Brain microvascular endothelial cell (primary cell): ENCODE measurements around the gene SLC38A7.

Experiments used
- DNase-seq: peaks from one replicate; pipeline ENCODE4 v3.0.0-alpha.2; 2020
- H3K27ac ChIP-seq: fragments of 250-450 bp; sonication (Bioruptor Pico); 2 replicates; pipeline ENCODE4 v1.5.1; 2020; ENCODE audit warnings: mild to moderate bottlenecking, moderate library complexity
- H3K27me3 ChIP-seq: fragments of 250-450 bp; sonication (Bioruptor Pico); replicated peaks from 2 replicates; pipeline ENCODE4 v1.5.1; 2020; ENCODE audit warnings: mild to moderate bottlenecking
- H3K36me3 ChIP-seq: fragments of 250-450 bp; sonication (Bioruptor Pico); replicated peaks from 2 replicates; pipeline ENCODE4 v1.5.1; 2020; ENCODE audit warnings: mild to moderate bottlenecking
- H3K4me3 ChIP-seq: 2 replicates; pipeline ENCODE4 v1.5.1; 2011; ENCODE audit warnings: low read depth, mild to moderate bottlenecking, control low read depth, low read length, moderate library complexity
- in situ Hi-C: cut with HindIII; loops from 2 replicates; pipeline ENCODE4 v1.10.0; 2017; ENCODE audit warnings: low sequenced_read_pairs, low pct_ligation_motif_present
- TF ChIP-seq, protein P1 (sequence below): IDR thresholded peaks from 2 replicates; pipeline ENCODE4 v1.5.1; 2011; ENCODE audit warnings: low read depth, mild to moderate bottlenecking, moderate library complexity, low read length, control low read depth, inconsistent platforms; ENCODE audit errors: missing control alignments

The SLC38A7 gene

DNA sequence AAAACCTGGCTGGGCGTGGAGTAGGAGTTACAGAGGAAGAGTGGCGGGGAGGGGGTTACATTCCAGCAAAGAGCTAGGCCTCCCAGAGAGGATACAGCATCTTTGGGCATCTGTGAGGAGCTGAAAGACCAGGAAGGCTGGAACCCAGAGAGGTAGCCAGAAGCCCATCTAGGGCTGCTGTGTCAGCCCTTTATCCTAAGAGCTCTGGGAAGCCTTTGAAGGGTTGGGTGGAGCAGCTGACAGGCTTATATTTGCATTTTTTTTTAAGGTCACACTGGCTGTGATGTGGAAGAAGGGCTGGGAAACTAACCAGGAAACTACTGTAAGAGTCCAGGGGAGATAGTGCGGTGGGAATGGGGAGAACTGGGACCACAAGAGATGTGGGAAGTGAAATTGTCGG is 48.1 kb downstream of the SLC38A7 start:
- TF ChIP-seq, protein P1, sequence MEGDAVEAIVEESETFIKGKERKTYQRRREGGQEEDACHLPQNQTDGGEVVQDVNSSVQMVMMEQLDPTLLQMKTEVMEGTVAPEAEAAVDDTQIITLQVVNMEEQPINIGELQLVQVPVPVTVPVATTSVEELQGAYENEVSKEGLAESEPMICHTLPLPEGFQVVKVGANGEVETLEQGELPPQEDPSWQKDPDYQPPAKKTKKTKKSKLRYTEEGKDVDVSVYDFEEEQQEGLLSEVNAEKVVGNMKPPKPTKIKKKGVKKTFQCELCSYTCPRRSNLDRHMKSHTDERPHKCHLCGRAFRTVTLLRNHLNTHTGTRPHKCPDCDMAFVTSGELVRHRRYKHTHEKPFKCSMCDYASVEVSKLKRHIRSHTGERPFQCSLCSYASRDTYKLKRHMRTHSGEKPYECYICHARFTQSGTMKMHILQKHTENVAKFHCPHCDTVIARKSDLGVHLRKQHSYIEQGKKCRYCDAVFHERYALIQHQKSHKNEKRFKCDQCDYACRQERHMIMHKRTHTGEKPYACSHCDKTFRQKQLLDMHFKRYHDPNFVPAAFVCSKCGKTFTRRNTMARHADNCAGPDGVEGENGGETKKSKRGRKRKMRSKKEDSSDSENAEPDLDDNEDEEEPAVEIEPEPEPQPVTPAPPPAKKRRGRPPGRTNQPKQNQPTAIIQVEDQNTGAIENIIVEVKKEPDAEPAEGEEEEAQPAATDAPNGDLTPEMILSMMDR, result no peak
- Histone ChIP-seq H3K27me3 (no peaks in the 10 kb centered on the region), H3K27ac (no peak overlapping the region), H3K4me3 (no peak overlapping the region), H3K36me3 (no peaks in the 10 kb centered on the region)
- in situ Hi-C loops, result no loop called here
- DNase-seq, result no peak

DNA sequence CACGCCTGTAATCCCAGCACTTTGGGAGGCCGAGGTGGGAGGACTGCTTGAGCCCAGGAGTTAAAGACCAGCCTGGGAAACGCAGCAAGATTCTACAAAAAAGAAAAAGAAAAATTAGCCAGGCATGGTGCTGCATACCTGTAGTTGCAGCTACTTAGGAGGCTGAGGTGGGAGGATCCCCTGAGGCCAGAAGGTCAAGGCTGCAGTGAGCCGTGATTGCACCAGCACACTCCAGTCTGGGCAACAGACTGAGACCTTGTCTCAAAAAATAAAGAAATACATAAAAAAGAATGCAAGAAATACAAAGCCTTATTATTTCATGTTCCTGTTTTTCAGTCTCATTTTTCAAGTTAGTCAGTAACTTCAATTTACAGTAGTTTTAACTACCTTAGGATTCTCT is 49.1 kb downstream of the SLC38A7 start:
- no peak overlapping the region for H3K27ac ChIP-seq
- H3K4me3 ChIP-seq, result no peak overlapping the region
- no peaks in the 10 kb centered on the region for H3K36me3 ChIP-seq
- TF ChIP-seq, protein P1, result no peak
- no peaks in the 10 kb centered on the region for H3K27me3 ChIP-seq
- in situ Hi-C loops, result no loop called here
- DNase-seq, result no peak

DNA sequence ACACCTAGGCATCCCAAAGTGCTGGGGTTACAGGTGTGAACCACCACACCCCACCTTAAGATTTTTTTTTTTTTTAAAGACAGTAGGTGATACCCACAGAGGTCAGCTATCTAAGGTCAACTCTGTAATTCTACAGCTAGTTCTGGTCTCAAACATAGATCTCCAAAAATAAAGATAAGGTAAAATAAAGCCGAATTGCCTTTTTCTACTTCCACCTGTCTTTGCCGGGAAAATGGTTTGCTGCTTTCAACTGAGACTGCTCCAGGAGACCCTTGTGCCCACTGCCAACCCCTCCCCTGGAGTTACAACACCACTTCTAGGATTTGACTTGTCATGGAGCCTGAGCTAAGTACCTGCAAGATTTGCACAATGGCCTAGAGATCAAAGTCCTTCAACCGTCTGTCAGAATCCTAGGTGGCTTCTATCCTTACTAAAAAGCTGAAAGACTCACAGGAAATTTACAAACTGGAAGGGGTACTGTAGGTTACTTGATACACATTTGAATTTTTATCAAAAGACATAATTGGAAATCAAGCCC is 50.2 kb downstream of the SLC38A7 start:
- Histone ChIP-seq H3K27me3 (no peaks in the 10 kb centered on the region), H3K4me3 (no peak overlapping the region)
- in situ Hi-C loops, result no loop called here

DNA sequence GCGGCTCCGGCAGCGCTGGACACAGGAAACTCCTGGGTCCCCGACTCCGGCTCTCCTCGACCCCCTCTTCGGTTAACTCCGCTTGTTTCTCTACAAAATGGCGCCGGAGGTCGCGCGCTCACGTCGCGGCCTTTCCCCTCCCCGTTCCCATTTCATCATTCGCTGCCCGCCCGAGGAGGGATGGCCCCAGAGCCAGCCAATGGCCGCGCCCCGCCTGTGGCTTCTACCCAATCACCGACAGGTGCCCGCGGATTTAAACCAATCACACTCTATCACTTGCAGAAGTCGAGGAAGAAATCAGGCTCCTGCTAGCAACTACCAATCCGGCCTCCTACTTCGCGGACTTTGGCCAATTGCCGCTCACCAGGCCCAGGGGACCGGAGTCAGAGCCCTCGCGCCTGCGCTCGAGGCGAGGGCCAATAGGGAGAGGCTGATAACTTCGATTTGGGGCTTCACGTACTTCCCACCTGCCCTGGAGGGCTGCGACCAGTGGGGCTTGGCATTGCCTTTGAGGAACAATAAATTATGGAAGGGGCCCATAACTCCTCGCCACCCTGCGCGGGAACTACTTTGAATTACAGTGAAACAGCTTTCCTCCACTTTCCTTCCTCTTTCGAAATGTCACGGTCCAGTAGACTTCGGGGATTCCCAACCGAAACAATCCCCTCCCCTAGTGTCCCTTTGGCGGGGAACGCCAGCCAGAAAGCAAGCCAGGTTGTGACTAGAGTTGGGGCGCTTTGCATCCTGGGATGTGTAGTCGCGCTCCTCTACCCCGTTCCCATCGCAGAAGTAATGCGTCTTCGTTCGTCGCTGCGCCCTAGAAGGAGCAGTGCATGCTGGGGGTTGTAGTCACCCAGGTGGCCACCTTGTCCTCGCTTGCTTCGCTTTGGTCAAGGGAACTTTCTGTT is 54.6 kb downstream of the SLC38A7 start, which contains the start of gene CNOT1:
Gene CNOT1 (minus strand): TSS at position 94 of the 908 bp plus-strand sequence. CDS start 30,489 bp downstream, outside the sequence.
- no peaks in the 10 kb centered on the region for H3K27me3 ChIP-seq
- in situ Hi-C loops, result no loop called here
- TF ChIP-seq, protein P1, result no peak
- peaks cover under 1% of the 10 kb centered on the region for H3K36me3 ChIP-seq
- DNase-seq, result peak; percentile 100
- peak within 1 kb of the TSS; percentile 97 for H3K4me3 ChIP-seq
- H3K27ac ChIP-seq, result peak within 1 kb of the TSS; percentile 98

More for the DNA sequence above, 50.2 kb downstream of the SLC38A7 start:
- no peaks in the 10 kb centered on the region for H3K36me3 ChIP-seq
- no peak overlapping the region for H3K27ac ChIP-seq
- no peak for DNase-seq
- TF ChIP-seq, protein P1, result no peak

DNA sequence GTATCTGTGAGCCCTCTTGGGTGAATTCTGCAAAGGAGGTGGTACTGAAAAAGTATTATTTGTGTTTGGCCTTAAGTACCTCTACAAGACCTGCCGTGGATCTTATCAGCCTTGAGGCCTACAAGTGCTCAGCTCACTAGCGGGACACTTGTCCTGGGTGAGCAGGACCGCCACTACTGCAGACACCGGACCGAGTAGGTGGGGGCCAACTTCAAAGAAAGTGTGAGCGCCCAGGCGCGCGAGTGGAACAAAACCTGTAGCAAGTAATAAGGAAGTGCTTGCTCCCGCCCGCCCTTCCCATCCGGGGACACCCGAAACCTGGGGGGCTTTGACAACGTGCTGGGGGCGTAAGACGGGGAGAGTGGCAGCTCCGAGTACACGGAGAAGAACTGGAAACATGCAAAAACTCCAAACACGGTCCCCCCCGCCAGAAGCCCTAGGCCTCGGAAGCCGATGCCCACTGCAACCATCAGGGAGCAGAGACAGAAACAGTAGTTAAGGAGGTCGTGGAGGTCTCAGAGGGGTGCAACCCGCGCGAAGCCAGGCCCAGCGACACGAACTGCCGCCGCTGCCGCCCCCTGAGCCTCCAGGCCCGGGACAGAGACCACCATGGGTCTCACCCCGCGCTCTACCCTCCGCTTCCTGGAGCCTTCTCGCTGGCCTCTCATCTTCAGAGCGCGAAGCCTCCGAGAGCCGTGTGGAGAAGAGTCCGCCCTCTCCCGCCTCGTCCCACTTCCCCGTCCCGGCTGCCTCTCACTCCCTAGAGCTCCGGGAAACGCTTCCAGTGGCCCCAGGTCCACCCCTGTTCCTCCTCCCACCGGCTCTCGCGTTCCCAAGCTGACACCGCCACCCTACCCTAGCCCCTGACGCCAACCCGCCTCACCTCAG is 55.5 kb downstream of the SLC38A7 start:
- Histone ChIP-seq H3K27me3 (no peaks in the 10 kb centered on the region), H3K36me3 (peaks cover 9% of the 10 kb centered on the region), H3K4me3 (peak overlapping the region; percentile 97), H3K27ac (peak overlapping the region; percentile 87)
- TF ChIP-seq, protein P1, result no peak
- in situ Hi-C loops, result no loop called here
- no peak for DNase-seq
